HG02840 (cell line): Measurements from ENCODE around the gene SLC35E1.
"Not testable (repeated sequence)": the region's sequence is repeated elsewhere in the genome, so short reads cannot be mapped to it uniquely, and the experiment has no call there.

ENCODE experiments used
- ATAC-seq: cut with Tn5 transposase; IDR thresholded peaks from one replicate; pipeline ENCODE4 v1.9.1; 2021; ENCODE audit warnings: mild to moderate bottlenecking, moderate library complexity, moderate number of reproducible peaks; ENCODE audit not compliant: unreplicated experiment, low FRiP score

SLC35E1 gene

GRCh38 chr19:16561382-16561781, 10.8 kb downstream of the SLC35E1 start:
- no peak for ATAC-seq

GRCh38 chr19:16559780-16560276, 12.4 kb downstream of the SLC35E1 start:
- no peak for ATAC-seq

GRCh38 chr19:16554776-16555175, 17.4 kb downstream of the SLC35E1 start:
- ATAC-seq: no peak

- ATAC-seq: not testable (repeated sequence)
These were observed 20.3 kb downstream of the SLC35E1 start for GRCh38 chr19:16551902-16552301.

- ATAC-seq: no peak
These were observed 23.3 kb downstream of the SLC35E1 start for GRCh38 chr19:16548956-16549355.

- no peak for ATAC-seq
These were observed 27.6 kb downstream of the SLC35E1 start for GRCh38 chr19:16544473-16545231.

- ATAC-seq: not testable (repeated sequence)
These were observed 28.5 kb downstream of the SLC35E1 start for GRCh38 chr19:16543734-16544133.

- no peak for ATAC-seq
These were observed 29.2 kb downstream of the SLC35E1 start for GRCh38 chr19:16542910-16543472.

GRCh38 chr19:16542045-16542909, 29.9 kb downstream of the SLC35E1 start, which contains the start of gene CHERP:
TSS of gene CHERP (minus strand) at chr19:16542437. CDS start at chr19:16542378, 59 bp downstream.
- ATAC-seq: peak; percentile 78

GRCh38 chr19:16541526-16542044, 30.6 kb downstream of the SLC35E1 start:
- ATAC-seq: peak; percentile 3

- no peak for ATAC-seq
These were observed 31.3 kb downstream of the SLC35E1 start for GRCh38 chr19:16540948-16541347.

- ATAC-seq: no peak
These were observed 35.1 kb downstream of the SLC35E1 start for GRCh38 chr19:16537111-16537510.

- no peak for ATAC-seq
These were observed 36.1 kb downstream of the SLC35E1 start for GRCh38 chr19:16536130-16536529.

- ATAC-seq: no peak
These were observed 36.8 kb downstream of the SLC35E1 start for GRCh38 chr19:16535381-16535780.

- no peak for ATAC-seq
These were observed 39.6 kb downstream of the SLC35E1 start for GRCh38 chr19:16532440-16533234.

GRCh38 chr19:16531380-16531669, 40.9 kb downstream of the SLC35E1 start:
- no peak for ATAC-seq

GRCh38 chr19:16530540-16531379, 41.5 kb downstream of the SLC35E1 start:
- no peak for ATAC-seq

GRCh38 chr19:16529466-16530144, 42.6 kb downstream of the SLC35E1 start:
- no peak for ATAC-seq
